T-helper 1 cell treated with Interleukin-12 subunit alpha and Interleukin-12 subunit beta and Interleukin-4 antibody, amounts not matched to agents 30 μg/mL and 1 μg/mL, for 36 hours (primary cell): Measurements from ENCODE around the gene DHDDS.

Experiments
- H3K27ac Mint-ChIP-seq: one replicate; pipeline ENCODE4 v1.8.0; 2021; ENCODE audit warnings: mild to moderate bottlenecking, mixed read lengths
- H3K27me3 Mint-ChIP-seq: one replicate; pipeline ENCODE4 v1.8.0; 2021; ENCODE audit warnings: low read depth, mixed read lengths
- H3K36me3 Mint-ChIP-seq: one replicate; pipeline ENCODE4 v1.8.0; 2021; ENCODE audit warnings: low read depth, mixed read lengths
- H3K4me1 Mint-ChIP-seq: one replicate; pipeline ENCODE4 v1.8.0; 2021; ENCODE audit warnings: low read depth, mixed read lengths
- H3K4me3 Mint-ChIP-seq: one replicate; pipeline ENCODE4 v1.8.0; 2021; ENCODE audit warnings: mild to moderate bottlenecking, moderate library complexity, mixed read lengths
- H3K9me3 Mint-ChIP-seq: one replicate; pipeline ENCODE4 v1.8.0; 2021; ENCODE audit warnings: mixed read lengths

The DHDDS gene

DNA sequence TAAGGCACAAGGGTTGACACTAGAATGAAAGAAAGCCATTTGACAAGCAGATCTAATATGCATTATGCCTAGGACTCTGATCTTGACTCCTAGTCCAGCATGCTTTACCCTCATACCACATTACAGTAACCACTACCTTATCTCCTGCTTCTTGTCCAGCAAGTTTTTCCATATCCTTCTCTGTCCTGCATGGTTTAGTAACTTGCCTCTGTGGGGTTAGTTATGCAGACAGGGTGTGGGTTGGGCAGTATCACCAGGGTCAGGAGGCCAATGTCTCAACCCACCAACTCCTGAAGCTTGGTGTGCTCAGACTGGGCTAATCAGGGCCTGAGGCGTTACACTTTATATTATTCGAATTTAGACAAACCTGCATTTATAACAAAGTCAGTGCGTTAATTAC lies 18.8 kb downstream of the DHDDS start:
- H3K36me3 Mint-ChIP-seq: peaks cover 41% of the 10 kb centered on the region
- H3K9me3 Mint-ChIP-seq: no peaks in the 10 kb centered on the region
- no peaks in the 10 kb centered on the region for H3K27me3 Mint-ChIP-seq
- H3K4me3 Mint-ChIP-seq: no peak overlapping the region
- no peaks in the 10 kb centered on the region for H3K4me1 Mint-ChIP-seq
- no peak overlapping the region for H3K27ac Mint-ChIP-seq

- no peaks in the 10 kb centered on the region for H3K9me3 Mint-ChIP-seq
- H3K27ac Mint-ChIP-seq: no peak overlapping the region
- H3K27me3 Mint-ChIP-seq: no peaks in the 10 kb centered on the region
- H3K36me3 Mint-ChIP-seq: peaks cover 32% of the 10 kb centered on the region
- H3K4me1 Mint-ChIP-seq: no peaks in the 10 kb centered on the region
- no peak overlapping the region for H3K4me3 Mint-ChIP-seq
Observed at GRCh38 chr1:26452459-26453183, 20.5 kb downstream of the DHDDS start.

GRCh38 chr1:26459148-26459547 lies 27.0 kb downstream of the DHDDS start:
- Mint-ChIP-seq H3K9me3 (no peaks in the 10 kb centered on the region), H3K27me3 (no peaks in the 10 kb centered on the region), H3K36me3 (peaks cover 42% of the 10 kb centered on the region), H3K27ac (no peak overlapping the region), H3K4me3 (no peak overlapping the region), H3K4me1 (no peaks in the 10 kb centered on the region)

- Mint-ChIP-seq H3K27ac (no peak overlapping the region), H3K9me3 (no peaks in the 10 kb centered on the region), H3K4me1 (no peaks in the 10 kb centered on the region), H3K27me3 (no peaks in the 10 kb centered on the region), H3K36me3 (peaks cover 40% of the 10 kb centered on the region), H3K4me3 (no peak overlapping the region)
Observed at GRCh38 chr1:26459573-26460031, 27.5 kb downstream of the DHDDS start.

GRCh38 chr1:26468911-26469310 lies 36.8 kb downstream of the DHDDS start:
- H3K4me1 Mint-ChIP-seq: peaks cover 24% of the 10 kb centered on the region
- H3K4me3 Mint-ChIP-seq: no peak overlapping the region
- no peaks in the 10 kb centered on the region for H3K27me3 Mint-ChIP-seq
- H3K36me3 Mint-ChIP-seq: peaks cover 41% of the 10 kb centered on the region
- H3K27ac Mint-ChIP-seq: no peak overlapping the region
- no peaks in the 10 kb centered on the region for H3K9me3 Mint-ChIP-seq

GRCh38 chr1:26469558-26469957 lies 37.4 kb downstream of the DHDDS start:
- Mint-ChIP-seq H3K36me3 (peaks cover 48% of the 10 kb centered on the region), H3K9me3 (no peaks in the 10 kb centered on the region), H3K27ac (no peak overlapping the region), H3K27me3 (no peaks in the 10 kb centered on the region), H3K4me3 (no peak overlapping the region), H3K4me1 (peaks cover 30% of the 10 kb centered on the region)

- H3K9me3 Mint-ChIP-seq: no peaks in the 10 kb centered on the region
- peak overlapping the region; percentile 80 for H3K27ac Mint-ChIP-seq
- peaks cover 37% of the 10 kb centered on the region for H3K4me1 Mint-ChIP-seq
- H3K36me3 Mint-ChIP-seq: peaks cover 49% of the 10 kb centered on the region
- H3K4me3 Mint-ChIP-seq: peak overlapping the region; percentile 94
- H3K27me3 Mint-ChIP-seq: no peaks in the 10 kb centered on the region
Observed at GRCh38 chr1:26470878-26471497, 38.9 kb downstream of the DHDDS start.

GRCh38 chr1:26471498-26472319 lies 39.6 kb downstream of the DHDDS start:
- Mint-ChIP-seq H3K9me3 (no peaks in the 10 kb centered on the region), H3K27ac (peak overlapping the region; percentile 97), H3K4me3 (peak overlapping the region; percentile 94), H3K36me3 (peaks cover 56% of the 10 kb centered on the region), H3K27me3 (no peaks in the 10 kb centered on the region), H3K4me1 (peaks cover 42% of the 10 kb centered on the region)

GRCh38 chr1:26472320-26472900 lies 40.3 kb downstream of the DHDDS start, which contains the start of gene HMGN2:
TSS of gene HMGN2 (plus strand) at chr1:26472440. CDS start at chr1:26472613, 173 bp downstream.
- peaks cover 55% of the 10 kb centered on the region for H3K36me3 Mint-ChIP-seq
- no peaks in the 10 kb centered on the region for H3K9me3 Mint-ChIP-seq
- H3K4me1 Mint-ChIP-seq: peaks cover 43% of the 10 kb centered on the region
- H3K27me3 Mint-ChIP-seq: no peaks in the 10 kb centered on the region
- H3K4me3 Mint-ChIP-seq: peak within 1 kb of the TSS; percentile 94
- peak within 1 kb of the TSS; percentile 97 for H3K27ac Mint-ChIP-seq

- Mint-ChIP-seq H3K27ac (peak overlapping the region; percentile 52), H3K4me3 (peak overlapping the region; percentile 84), H3K36me3 (peaks cover 53% of the 10 kb centered on the region), H3K9me3 (no peaks in the 10 kb centered on the region), H3K4me1 (peaks cover 45% of the 10 kb centered on the region), H3K27me3 (no peaks in the 10 kb centered on the region)
Observed at GRCh38 chr1:26472901-26473845, 41.1 kb downstream of the DHDDS start.

- Mint-ChIP-seq H3K27ac (peak overlapping the region; percentile 11), H3K27me3 (no peaks in the 10 kb centered on the region), H3K36me3 (peaks cover 50% of the 10 kb centered on the region), H3K9me3 (no peaks in the 10 kb centered on the region), H3K4me1 (peaks cover 41% of the 10 kb centered on the region), H3K4me3 (peak overlapping the region; percentile 33)
Observed at GRCh38 chr1:26474818-26475217, 42.7 kb downstream of the DHDDS start.

DNA sequence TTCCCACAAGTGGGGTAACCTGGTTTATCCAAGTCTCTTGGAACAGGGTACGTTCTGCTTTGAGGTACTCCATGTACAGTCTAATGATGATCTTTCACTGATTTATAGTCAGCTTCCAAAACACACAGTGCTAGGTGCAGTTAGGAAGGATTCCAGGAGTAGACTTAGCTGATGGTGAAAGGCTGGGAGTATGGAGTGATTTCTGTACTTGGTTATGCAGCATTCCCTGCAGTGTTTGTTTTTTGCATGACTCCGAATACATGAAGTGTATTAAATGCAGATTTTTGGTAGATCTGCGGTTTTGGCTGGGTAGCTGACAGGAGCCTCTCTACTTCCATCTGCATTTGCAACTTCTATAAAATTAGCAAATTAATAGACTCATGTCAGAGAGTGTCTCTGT lies 43.9 kb downstream of the DHDDS start:
- Mint-ChIP-seq H3K36me3 (peaks cover 46% of the 10 kb centered on the region), H3K4me3 (no peak overlapping the region), H3K4me1 (peaks cover 29% of the 10 kb centered on the region), H3K27ac (no peak overlapping the region), H3K9me3 (no peaks in the 10 kb centered on the region), H3K27me3 (no peaks in the 10 kb centered on the region)

GRCh38 chr1:26476958-26477357 lies 44.8 kb downstream of the DHDDS start:
- H3K4me3 Mint-ChIP-seq: no peak overlapping the region
- peaks cover 23% of the 10 kb centered on the region for H3K4me1 Mint-ChIP-seq
- H3K27ac Mint-ChIP-seq: no peak overlapping the region
- H3K27me3 Mint-ChIP-seq: no peaks in the 10 kb centered on the region
- no peaks in the 10 kb centered on the region for H3K9me3 Mint-ChIP-seq
- peaks cover 46% of the 10 kb centered on the region for H3K36me3 Mint-ChIP-seq
